Upper lobe of left lung (tissue), 6 donors: ENCODE data around the gene TEX54. TPM values are rescaled to one million over a fixed set of nuclear protein-coding genes. Genes with fewer than 3 reads are reported as not detected.

Experiments
- ATAC-seq, 2 donors: fragments of 200-7000 bp; cut with Tn5 transposase; one replicate each; pipeline ENCODE4 v1.9.1; 2022; ENCODE audit warnings: mild to moderate bottlenecking in 2 of 2, moderate library complexity in 2 of 2; ENCODE audit not compliant: low FRiP score in 2 of 2
- DNase-seq, 2 donors: peaks; one replicate each; pipeline ENCODE4 v3.0.0-alpha.2; 2019 to 2020
- H3K27ac ChIP-seq, 4 donors: fragments of 200-600 bp; sonication (generic); one replicate each; pipeline ENCODE4 v1.5.1; 2016 to 2019
- H3K27me3 ChIP-seq, 4 donors: fragments of 200-600 bp; sonication (generic); one replicate each; pipeline ENCODE4 v1.5.1; 2017 to 2019
- H3K36me3 ChIP-seq, 4 donors: fragments of 200-600 bp; sonication (generic); one replicate each; pipeline ENCODE4 v1.5.1; 2016 to 2019
- H3K4me1 ChIP-seq, 4 donors: fragments of 200-600 bp; sonication (generic); one replicate each; pipeline ENCODE4 v1.5.1; 2018 to 2019
- H3K4me3 ChIP-seq, 4 donors: fragments of 200-600 bp; sonication (generic); one replicate each; pipeline ENCODE4 v1.5.1; 2017 to 2019; ENCODE audit warnings: mild to moderate bottlenecking in 2 of 4, moderate library complexity in 1 of 4
- H3K9me3 ChIP-seq, 4 donors: fragments of 200-600 bp; sonication (generic); one replicate each; pipeline ENCODE4 v1.5.1; 2018 to 2019
- EP300 ChIP-seq, 4 donors: sonication (generic); formaldehyde crosslinking; IDR thresholded peaks; one replicate each; pipeline ENCODE4 v1.5.1; 2017; ENCODE audit warnings: antibody characterized with exemption in 4 of 4, control low read depth in 2 of 4
- POLR2A ChIP-seq, 4 donors: fragments of 450-650 bp; IDR thresholded peaks; one replicate each; pipeline ENCODE4 v1.5.1; 2016 to 2017; ENCODE audit warnings: antibody characterized with exemption in 4 of 4, mild to moderate bottlenecking in 2 of 4
- POLR2AphosphoS5 ChIP-seq, 2 donors: sonication (generic); formaldehyde crosslinking; IDR thresholded peaks; one replicate each; pipeline ENCODE4 v1.5.1; 2017; ENCODE audit warnings: antibody characterized with exemption in 2 of 2
- WGBS, 2 donors: methylation state at CpG; one replicate each; pipeline ENCODE4 v1.1.5; 2017 to 2018; 5-methylcytosine and 5-hydroxymethylcytosine counted together
- total RNA-seq, 6 donors: library from RNA; depleted of rRNA in 4 of 6; stranded (reverse); fragments of >200 nt in 4 of 6; gene quantifications; one replicate each; pipeline versions ENCODE4 v1.1.0 to v1.2.1, GENCODE V29; 2016 to 2021
- TF ChIP-seq, protein P1 (sequence below), 6 experiments: fragments of 450-650 bp in 4 of 6; fragments of 200-600 bp in 2 of 6; sonication (generic) in 2 of 6; IDR thresholded peaks; one replicate each; pipeline ENCODE4 v1.5.1; 2016 to 2019; ENCODE audit warnings: antibody characterized with exemption in 6 of 6
- donor health status: DM: no; HTN: no; CAD: no; lungs with moderate emphysema.
- donor health status: DM: no; HTN: yes; CAD: no; lungs with severe emphysema.

TEX54 gene
- total RNA-seq, 6 donors from 2014 or later = not detected

DNA sequence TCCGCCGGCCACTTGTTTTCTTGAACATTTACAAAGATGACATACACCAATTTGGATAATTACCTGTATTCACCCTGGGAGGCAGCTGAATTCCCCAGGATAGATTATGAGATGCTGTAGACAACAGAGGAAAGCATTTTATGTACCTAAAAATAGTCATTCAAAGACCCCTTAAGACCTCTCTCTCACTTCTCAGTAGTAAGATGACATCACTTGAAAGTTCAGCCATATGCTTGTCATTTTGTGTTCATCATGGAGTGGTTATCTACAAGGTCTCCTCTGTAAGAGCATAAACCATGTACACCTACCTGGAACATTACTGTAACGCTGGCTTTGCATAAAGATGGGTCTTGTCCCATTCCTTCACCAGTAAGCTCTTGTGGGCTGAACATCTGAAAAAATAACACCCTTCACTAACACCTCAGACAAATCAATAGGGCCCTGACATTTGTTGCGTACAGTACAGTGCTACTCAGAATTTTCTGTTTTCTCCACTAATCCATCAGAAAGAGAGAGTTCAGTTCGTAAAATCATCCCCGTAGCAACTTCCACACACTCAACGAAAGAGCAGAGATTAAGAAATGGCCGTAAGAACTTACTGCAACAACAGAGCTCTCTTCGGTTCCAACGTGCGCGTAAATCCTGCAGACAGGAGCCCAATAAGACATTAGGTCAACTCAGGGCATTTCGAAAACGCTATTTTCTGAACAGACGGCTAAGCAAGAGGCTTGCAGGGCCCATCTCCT is 22.4 kb upstream of the TEX54 start:
- Histone ChIP-seq H3K36me3 (peaks cover 12 to 37% (median 26%) of the 10 kb centered on the region in 4 donors), H3K9me3 (no peaks in the 10 kb centered on the region), H3K4me3 (peak overlapping the region; percentile 58 to 90 (median 80)), H3K27me3 (no peaks in the 10 kb centered on the region), H3K27ac (peak overlapping the region; percentile 64 to 84 (median 74)), H3K4me1 (peaks cover 29 to 40% (median 33%) of the 10 kb centered on the region in 4 donors)
- 3 to 5% methylated on average over 15 of the region's 15 CpGs for WGBS, 2 donors
- no peak for ATAC-seq
- TF ChIP-seq, protein P1, sequence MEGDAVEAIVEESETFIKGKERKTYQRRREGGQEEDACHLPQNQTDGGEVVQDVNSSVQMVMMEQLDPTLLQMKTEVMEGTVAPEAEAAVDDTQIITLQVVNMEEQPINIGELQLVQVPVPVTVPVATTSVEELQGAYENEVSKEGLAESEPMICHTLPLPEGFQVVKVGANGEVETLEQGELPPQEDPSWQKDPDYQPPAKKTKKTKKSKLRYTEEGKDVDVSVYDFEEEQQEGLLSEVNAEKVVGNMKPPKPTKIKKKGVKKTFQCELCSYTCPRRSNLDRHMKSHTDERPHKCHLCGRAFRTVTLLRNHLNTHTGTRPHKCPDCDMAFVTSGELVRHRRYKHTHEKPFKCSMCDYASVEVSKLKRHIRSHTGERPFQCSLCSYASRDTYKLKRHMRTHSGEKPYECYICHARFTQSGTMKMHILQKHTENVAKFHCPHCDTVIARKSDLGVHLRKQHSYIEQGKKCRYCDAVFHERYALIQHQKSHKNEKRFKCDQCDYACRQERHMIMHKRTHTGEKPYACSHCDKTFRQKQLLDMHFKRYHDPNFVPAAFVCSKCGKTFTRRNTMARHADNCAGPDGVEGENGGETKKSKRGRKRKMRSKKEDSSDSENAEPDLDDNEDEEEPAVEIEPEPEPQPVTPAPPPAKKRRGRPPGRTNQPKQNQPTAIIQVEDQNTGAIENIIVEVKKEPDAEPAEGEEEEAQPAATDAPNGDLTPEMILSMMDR (IDR thresholded peaks at IDR 0.05) = no peak
- no peak for TF ChIP-seq EP300 (IDR thresholded peaks at IDR 0.05)
- TF ChIP-seq POLR2A (IDR thresholded peaks at IDR 0.05) = no peak
- no peak for TF ChIP-seq POLR2AphosphoS5 (IDR thresholded peaks at IDR 0.05)
- DNase-seq = no peak

- Histone ChIP-seq H3K4me3 (peak overlapping the region; percentile 58 to 90 (median 80)), H3K36me3 (peaks cover 12 to 37% (median 26%) of the 10 kb centered on the region in 4 donors), H3K4me1 (peaks cover 29 to 40% (median 33%) of the 10 kb centered on the region in 4 donors), H3K27me3 (no peaks in the 10 kb centered on the region), H3K9me3 (no peaks in the 10 kb centered on the region), H3K27ac (peak overlapping the region in 3 of 4 donors; percentile 65 to 84 (median 82))
- TF ChIP-seq, protein P1 (IDR thresholded peaks at IDR 0.05) = no peak
- TF ChIP-seq POLR2A (IDR thresholded peaks at IDR 0.05) (no peak), POLR2AphosphoS5 (IDR thresholded peaks at IDR 0.05) (no peak), EP300 (IDR thresholded peaks at IDR 0.05) (no peak)
- DNase-seq (no peak), ATAC-seq (no peak)
- 16 to 17% methylated on average over 8 of the region's 8 CpGs for WGBS, 2 donors
Observed at GRCh38 chr11:62854013-62854824, 21.6 kb upstream of the TEX54 start.

DNA sequence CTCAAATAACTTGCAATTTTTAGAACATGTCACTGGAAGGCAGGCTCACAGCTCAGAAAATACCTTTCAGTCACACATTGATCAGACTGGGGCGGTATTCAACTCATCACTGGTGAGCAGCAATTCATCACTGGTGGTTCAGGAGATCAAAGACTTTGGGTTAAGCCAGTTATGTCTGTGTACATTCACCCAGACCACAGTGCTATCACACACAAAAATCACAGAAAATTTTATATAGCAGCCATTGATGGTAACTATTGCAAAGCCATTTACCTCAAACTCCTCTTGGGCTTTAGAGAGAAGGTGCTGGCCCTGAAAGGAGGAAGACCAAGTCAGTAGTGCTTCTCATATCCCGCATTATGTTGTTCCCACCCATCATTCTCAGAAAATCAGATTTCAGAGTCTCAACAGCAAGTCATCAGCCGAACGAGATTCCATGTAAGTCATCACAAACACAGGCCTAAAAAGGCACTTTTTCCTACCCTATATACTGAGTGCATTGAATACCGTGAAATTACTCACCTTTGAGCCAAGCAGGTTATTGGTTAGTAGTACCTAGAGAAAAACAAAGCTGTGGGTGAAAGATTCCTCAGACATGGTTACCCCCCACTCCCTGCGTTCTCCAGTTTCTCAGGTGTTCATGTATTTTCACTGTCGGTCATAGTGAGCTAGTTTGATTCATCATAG is 20.8 kb upstream of the TEX54 start:
- Histone ChIP-seq H3K27ac (peak overlapping the region in 2 of 4 donors; percentile 29 to 32), H3K36me3 (peaks cover 12 to 37% (median 26%) of the 10 kb centered on the region in 4 donors), H3K27me3 (no peaks in the 10 kb centered on the region), H3K9me3 (no peaks in the 10 kb centered on the region), H3K4me3 (peak overlapping the region in 2 of 4 donors; percentile 11 to 89), H3K4me1 (peaks cover 29 to 40% (median 33%) of the 10 kb centered on the region in 4 donors)
- WGBS, 2 donors = 60 to 70% methylated on average over 7 of the region's 7 CpGs
- DNase-seq (no peak), ATAC-seq (no peak)
- TF ChIP-seq POLR2A (IDR thresholded peaks at IDR 0.05) = no peak
- TF ChIP-seq, protein P1 (IDR thresholded peaks at IDR 0.05) = no peak
- TF ChIP-seq EP300 (IDR thresholded peaks at IDR 0.05) = no peak
- no peak for TF ChIP-seq POLR2AphosphoS5 (IDR thresholded peaks at IDR 0.05)

DNA sequence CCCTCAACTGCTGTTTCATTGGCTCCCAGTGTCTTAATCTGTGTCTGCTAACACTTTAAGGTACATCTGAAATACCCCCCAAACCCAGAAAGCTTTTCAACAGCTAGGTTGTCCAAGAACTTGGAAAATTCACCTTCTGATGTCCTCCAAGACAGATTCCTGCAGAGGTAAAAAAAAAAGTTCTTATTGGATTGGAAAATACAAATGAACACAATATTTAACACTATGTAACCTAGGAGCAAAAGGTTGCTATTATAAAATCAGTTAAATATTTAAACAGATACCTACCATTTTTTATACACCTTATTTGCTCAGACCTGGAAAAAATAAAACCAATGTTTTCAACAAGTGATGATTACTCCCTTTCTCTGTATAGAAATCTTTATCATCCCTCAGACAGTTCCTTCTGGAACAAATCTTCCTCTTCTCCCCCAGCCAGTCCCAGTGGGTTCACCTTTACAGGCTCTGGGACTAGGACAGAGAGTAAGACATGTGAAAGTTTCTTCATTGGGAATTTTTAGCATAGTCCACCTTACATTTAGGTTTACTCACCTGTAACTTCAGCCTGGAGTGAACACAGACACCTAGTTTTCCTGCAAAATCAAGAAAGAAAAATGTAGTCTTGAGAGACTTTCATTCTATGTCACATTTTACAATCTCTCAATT is 20.0 kb upstream of the TEX54 start:
- H3K27me3 ChIP-seq = no peaks in the 10 kb centered on the region
- H3K9me3 ChIP-seq = no peaks in the 10 kb centered on the region
- no peak for ATAC-seq
- TF ChIP-seq POLR2AphosphoS5 (IDR thresholded peaks at IDR 0.05) (no peak), EP300 (IDR thresholded peaks at IDR 0.05) (no peak), POLR2A (IDR thresholded peaks at IDR 0.05) (no peak)
- TF ChIP-seq, protein P1 (IDR thresholded peaks at IDR 0.05) = no peak
- H3K36me3 ChIP-seq = peaks cover 12 to 37% (median 26%) of the 10 kb centered on the region in 4 donors
- no peak for DNase-seq
- H3K4me3 ChIP-seq = no peak overlapping the region
- H3K4me1 ChIP-seq = peaks cover 28 to 40% (median 31%) of the 10 kb centered on the region in 4 donors
- no peak overlapping the region for H3K27ac ChIP-seq
